Measurements from ENCODE around the gene MRPS25.
"Not testable (repeated sequence)": the region's sequence is repeated elsewhere in the genome, so short reads cannot be mapped to it uniquely, and the experiment has no call there.

MRPS25 gene

DNA sequence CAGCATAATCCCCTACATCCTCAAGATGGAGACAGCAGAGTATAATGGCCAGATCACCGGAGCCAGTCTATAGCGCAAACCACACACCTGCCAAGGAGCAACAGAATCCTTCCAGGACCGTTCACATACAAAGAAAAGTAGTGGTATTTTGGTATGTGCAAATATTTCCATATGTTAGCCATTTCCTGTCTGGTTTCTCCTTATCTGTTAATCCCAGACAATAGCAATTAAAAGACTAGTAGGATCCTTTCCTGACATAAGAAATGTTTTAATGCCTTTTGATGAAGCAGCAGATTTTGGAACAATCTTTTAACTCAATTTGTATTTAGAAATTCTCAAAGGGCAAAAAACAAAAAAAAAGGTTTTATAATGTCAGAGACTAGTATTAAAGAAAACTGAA lies 22.2 kb downstream of the MRPS25 start:
- no peak for DNase-seq

GRCh38 chr3:15041950-15042349 lies 23.2 kb downstream of the MRPS25 start:
- no peak for DNase-seq

GRCh38 chr3:15040844-15041243 lies 24.3 kb downstream of the MRPS25 start:
- no peak for DNase-seq

GRCh38 chr3:15038306-15038705 lies 26.8 kb downstream of the MRPS25 start:
- no peak for DNase-seq

DNA sequence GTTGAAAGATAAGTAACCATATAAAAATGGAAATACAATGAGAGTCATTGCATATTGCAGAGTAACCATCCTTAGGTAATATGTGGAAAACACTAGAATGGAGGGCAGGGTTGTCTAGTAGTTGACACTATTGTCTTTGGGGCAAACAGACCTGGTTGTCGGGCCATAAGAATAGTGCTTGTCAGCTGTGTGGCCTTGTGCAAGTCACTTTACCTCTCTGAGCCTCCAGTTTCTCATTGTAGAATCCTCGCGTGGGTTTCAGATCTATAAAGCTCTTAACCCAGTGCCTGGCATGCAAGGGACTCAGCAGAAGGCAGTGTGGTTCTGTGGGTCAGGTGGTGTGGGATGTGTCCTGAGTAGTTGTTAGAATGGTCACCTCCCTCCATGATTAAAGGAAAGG lies 32.0 kb downstream of the MRPS25 start:
- DNase-seq: no peak

DNA sequence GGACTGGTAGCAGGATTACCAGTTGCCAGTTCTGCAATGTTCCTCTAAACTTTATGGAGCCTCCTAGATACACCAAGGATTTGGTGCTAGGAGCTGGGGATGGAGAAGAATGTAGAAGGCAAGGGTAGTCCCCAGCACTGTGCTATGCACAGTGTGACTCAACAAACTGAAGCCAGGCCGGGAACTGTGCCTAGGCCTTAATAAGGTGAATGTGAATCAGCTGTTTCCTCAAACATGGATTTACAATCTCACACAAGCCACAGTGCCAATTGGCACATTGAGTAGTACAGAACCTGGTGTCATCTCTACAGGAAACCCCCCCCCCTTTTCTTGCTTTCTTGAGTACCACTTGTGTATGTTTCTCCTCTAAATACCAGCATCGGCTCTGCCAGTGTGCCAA lies 32.5 kb downstream of the MRPS25 start:
- no peak for DNase-seq

DNA sequence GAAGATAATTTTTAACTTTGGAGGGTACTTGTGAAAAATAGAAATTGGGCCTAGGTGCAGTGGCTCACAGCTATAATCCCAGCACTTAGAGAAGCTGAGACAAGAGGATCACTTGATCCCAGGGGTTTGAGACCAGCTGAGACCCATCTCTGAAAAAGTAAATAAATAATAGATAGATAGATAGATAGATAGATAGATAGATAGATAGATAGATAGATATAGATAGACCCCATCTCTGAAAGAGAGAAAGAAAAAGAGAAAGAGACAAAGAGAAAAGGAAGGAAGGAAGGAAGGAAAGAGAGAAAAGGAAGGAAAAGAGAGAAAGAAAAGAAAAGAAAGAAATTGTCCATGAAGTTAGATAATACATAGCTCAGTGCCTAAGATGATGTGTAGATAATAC lies 35.5 kb downstream of the MRPS25 start:
- no peak for DNase-seq

DNA sequence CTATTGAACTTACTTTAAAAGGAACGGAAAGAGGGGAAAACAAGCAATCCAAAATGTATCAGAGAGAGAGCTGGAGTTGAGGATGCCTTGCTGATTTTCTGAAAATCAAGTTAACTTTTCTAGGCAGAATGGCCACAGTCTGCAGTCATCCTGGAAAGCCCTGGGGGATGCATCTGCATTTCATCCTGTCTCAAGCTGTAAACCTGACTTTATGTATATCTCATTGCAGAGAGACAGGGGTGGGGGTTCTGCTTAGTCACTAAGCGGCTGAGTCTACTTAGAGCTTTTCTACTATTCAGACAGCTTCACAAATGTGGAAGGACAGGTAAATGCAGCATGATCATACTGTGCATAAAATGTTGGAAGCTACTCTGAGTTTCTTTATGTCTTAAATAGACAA lies 41.4 kb downstream of the MRPS25 start:
- DNase-seq: no peak

DNA sequence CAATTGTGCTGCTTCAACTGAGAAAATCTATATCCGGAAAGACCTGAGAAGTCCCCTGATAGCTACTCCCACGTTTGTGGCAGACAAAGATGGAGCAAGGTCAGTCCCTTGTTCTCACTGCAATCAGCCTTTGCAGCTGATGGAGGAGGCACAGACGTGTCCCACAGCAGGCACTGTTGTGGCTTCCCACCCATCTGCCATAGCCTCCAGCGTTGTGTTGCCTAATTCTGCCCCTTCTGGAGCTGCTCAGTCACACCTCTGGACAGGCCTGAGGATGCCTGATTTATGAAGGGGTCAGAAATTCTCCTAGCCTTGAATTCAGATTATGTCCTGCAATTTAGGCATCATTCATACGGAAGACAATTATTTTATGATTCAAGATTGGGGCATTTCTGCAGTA lies 41.9 kb downstream of the MRPS25 start:
- DNase-seq: no peak

GRCh38 chr3:15017191-15017590 lies 47.9 kb downstream of the MRPS25 start:
- DNase-seq: no peak

- no peak for DNase-seq
These were observed 49.7 kb downstream of the MRPS25 start for GRCh38 chr3:15015456-15015855.

DNA sequence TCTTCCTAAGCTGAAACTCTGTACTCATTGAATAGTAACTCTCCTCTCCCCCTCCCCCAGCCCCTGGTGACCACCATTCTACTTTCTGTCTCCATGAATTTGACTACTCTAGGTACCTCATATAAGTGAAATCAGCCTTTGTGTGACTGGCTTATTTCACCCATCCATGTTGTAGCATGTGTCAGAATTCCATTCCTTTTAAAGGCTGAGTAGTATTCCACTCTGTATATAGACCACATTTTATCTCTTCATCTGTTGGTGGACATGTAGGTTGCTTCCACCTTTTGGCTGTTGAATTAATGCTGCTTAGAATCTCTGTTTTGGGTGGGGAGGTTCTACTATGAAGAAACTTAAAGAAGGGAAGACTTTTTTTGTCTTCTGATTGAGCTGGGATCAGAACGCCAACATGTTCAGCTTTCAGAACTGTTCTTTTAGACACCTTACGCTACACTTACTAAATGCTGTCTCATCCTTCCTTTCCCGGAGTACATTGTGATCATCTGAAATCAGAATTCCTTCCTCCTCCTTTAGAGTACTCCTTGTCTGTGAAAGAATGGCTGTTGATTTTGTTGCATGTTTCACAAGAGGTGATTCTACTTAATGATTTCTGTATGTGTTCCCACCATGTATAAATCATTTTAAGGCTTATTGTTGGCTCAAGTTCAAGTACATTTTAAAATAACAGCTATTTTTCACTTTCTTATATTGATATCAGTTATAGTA lies 50.3 kb downstream of the MRPS25 start:
- DNase-seq: no peak

GRCh38 chr3:15011174-15011573 lies 53.9 kb downstream of the MRPS25 start:
- no peak for DNase-seq

- DNase-seq: no peak
These were observed 54.5 kb downstream of the MRPS25 start for GRCh38 chr3:15010664-15011063.

GRCh38 chr3:15009167-15009566 lies 55.9 kb downstream of the MRPS25 start:
- DNase-seq: no peak

GRCh38 chr3:15007681-15008141 lies 57.4 kb downstream of the MRPS25 start:
- no peak for DNase-seq

DNA sequence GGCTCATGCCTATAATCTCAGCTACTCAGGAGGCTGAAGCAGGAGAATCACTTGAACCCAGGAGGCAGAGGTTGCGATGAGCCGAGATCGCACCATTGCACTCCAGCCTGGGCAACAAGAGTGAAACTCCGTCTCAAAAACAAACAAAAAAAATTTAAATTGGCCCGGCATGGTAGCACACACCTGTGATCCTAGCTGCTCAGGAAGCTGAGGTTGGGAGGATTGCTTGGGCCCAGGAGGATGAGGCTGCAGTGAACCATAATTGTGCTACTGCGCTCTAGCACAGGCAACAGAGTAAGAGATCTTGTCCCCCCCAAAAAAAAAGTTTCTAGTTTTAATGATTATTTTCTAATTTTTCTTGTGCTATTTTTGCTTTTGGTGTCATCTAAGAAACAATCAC lies 65.9 kb downstream of the MRPS25 start:
- DNase-seq: not testable (repeated sequence)

Data from activated naive CD4-positive, alpha-beta T cell (primary cell).